ENCODE results near the gene SLC17A7.

The SLC17A7 gene

GRCh38 chr19:49393881-49394280 is 47.4 kb downstream of the SLC17A7 start:
- peaks cover 8% of the 10 kb centered on the region for H3K27me3 ChIP-seq (ENCODE audit: control insufficient read depth, insufficient read depth, low read length)
- no peak overlapping the region for H3K9ac ChIP-seq (ENCODE audit: low read depth, low read length)
- no peaks in the 10 kb centered on the region for H3K9me3 ChIP-seq (ENCODE audit: control insufficient read depth, insufficient read depth, low read length)
- H3K4me3 ChIP-seq (ENCODE audit: low read depth, low read length) = no peak overlapping the region
- H3K4me1 ChIP-seq (ENCODE audit: control insufficient read depth, insufficient read depth, low read length) = no peaks in the 10 kb centered on the region
- no peaks in the 10 kb centered on the region for H3K36me3 ChIP-seq (ENCODE audit: control insufficient read depth, insufficient read depth, low read length)

DNA sequence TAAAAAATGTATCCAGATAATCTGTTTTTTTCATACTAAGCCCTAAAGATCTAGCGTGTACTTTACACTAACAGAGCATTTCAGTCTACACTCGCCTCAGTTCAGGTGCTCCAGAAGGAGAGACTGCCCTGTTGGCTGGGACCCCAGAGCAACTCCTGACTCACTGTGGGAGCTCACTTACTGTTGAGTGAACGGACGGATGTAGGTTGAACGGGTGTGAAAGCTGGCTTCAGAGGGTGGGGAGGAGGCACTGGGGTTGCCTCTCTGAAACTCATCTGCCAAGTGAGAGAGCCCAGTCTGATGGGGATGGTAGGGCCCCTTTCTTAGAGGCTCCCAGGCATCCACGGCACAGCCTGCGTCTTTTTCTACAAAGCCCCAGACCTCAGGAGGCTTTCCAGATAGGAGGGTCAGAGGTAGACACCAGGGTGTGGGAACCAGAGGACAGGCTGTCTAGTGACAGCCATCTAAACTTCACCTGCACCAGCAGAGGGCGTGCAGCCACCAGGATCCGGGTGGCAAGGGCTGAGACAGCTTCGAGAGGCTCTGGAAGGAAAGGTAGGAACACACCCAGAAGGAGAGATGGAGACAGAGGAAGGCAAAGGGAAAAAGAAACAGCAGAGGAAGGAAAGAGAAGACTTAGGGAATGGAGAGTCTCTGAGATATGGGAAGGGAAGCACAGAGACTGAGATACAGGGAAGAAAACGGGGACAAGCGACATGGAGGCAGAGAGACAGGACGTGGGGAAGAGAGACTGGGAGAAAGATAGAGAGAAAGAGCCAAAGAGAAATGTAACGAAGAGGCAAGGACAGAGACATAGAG is 49.5 kb downstream of the SLC17A7 start:
- H3K4me3 ChIP-seq (ENCODE audit: low read depth, low read length) = no peak overlapping the region
- no peaks in the 10 kb centered on the region for H3K36me3 ChIP-seq (ENCODE audit: control insufficient read depth, insufficient read depth, low read length)
- no peak overlapping the region for H3K9ac ChIP-seq (ENCODE audit: low read depth, low read length)
- H3K27me3 ChIP-seq (ENCODE audit: control insufficient read depth, insufficient read depth, low read length) = peaks cover 6% of the 10 kb centered on the region
- no peaks in the 10 kb centered on the region for H3K9me3 ChIP-seq (ENCODE audit: control insufficient read depth, insufficient read depth, low read length)
- H3K4me1 ChIP-seq (ENCODE audit: control insufficient read depth, insufficient read depth, low read length) = no peaks in the 10 kb centered on the region

GRCh38 chr19:49390929-49391359 is 50.4 kb downstream of the SLC17A7 start:
- no peak overlapping the region for H3K9ac ChIP-seq (ENCODE audit: low read depth, low read length)
- H3K4me1 ChIP-seq (ENCODE audit: control insufficient read depth, insufficient read depth, low read length) = no peaks in the 10 kb centered on the region
- no peaks in the 10 kb centered on the region for H3K36me3 ChIP-seq (ENCODE audit: control insufficient read depth, insufficient read depth, low read length)
- H3K4me3 ChIP-seq (ENCODE audit: low read depth, low read length) = no peak overlapping the region
- no peaks in the 10 kb centered on the region for H3K9me3 ChIP-seq (ENCODE audit: control insufficient read depth, insufficient read depth, low read length)
- H3K27me3 ChIP-seq (ENCODE audit: control insufficient read depth, insufficient read depth, low read length) = peaks cover 6% of the 10 kb centered on the region

DNA sequence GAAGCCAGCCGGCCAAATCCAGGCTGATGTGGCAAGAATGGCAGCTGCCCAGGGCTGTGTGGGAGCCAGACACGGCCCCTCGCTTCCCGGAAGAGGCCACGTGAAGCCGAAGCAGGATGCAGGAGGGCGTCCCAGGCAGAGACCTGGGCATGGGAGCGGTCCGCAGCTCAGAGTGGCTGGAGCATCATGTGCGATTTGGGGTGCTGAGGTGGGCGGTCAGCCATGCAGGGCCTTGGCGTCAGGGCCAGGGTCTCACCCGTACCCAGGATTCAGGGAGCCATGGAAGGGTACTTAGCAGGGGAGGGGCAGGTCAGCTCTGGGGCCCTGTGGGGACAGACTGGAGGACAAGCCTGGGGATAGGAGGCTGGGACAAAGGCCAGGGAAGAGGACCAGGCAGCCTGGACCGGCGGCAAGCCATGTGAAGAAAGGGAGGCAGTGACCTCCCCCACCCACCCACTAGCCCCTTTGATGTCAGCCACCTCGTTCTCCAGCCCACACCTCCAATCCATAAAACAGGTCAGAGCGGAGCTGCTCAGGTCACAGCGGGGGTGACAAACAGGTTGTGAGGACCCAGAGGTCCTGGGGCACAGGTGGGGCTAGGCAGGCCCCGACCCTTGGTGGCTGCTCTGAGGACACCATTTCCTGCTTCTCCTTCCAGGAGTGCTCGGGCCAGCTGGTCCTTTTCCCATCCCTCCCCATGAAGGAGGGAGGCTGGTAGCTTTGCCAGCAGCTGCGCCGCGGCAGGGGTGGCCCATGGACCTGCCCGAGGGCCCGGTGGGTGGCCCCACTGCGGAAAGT is 51.0 kb downstream of the SLC17A7 start:
- Histone ChIP-seq H3K27me3 (ENCODE audit: control insufficient read depth, insufficient read depth, low read length) (peaks cover 6% of the 10 kb centered on the region), H3K36me3 (ENCODE audit: control insufficient read depth, insufficient read depth, low read length) (no peaks in the 10 kb centered on the region), H3K4me1 (ENCODE audit: control insufficient read depth, insufficient read depth, low read length) (no peaks in the 10 kb centered on the region), H3K9ac (ENCODE audit: low read depth, low read length) (no peak overlapping the region), H3K9me3 (ENCODE audit: control insufficient read depth, insufficient read depth, low read length) (no peaks in the 10 kb centered on the region), H3K4me3 (ENCODE audit: low read depth, low read length) (no peak overlapping the region)

GRCh38 chr19:49389406-49389805 is 51.9 kb downstream of the SLC17A7 start:
- H3K36me3 ChIP-seq (ENCODE audit: control insufficient read depth, insufficient read depth, low read length) = no peaks in the 10 kb centered on the region
- peaks cover 6% of the 10 kb centered on the region for H3K27me3 ChIP-seq (ENCODE audit: control insufficient read depth, insufficient read depth, low read length)
- no peak overlapping the region for H3K4me3 ChIP-seq (ENCODE audit: low read depth, low read length)
- no peaks in the 10 kb centered on the region for H3K9me3 ChIP-seq (ENCODE audit: control insufficient read depth, insufficient read depth, low read length)
- H3K9ac ChIP-seq (ENCODE audit: low read depth, low read length) = no peak overlapping the region
- H3K4me1 ChIP-seq (ENCODE audit: control insufficient read depth, insufficient read depth, low read length) = no peaks in the 10 kb centered on the region

GRCh38 chr19:49387936-49388372 is 53.4 kb downstream of the SLC17A7 start, which contains the start of gene KASH5:
Gene KASH5 (plus strand): TSS chr19:49388249. CDS start chr19:49390884, 2,635 bp downstream.
- Histone ChIP-seq H3K36me3 (ENCODE audit: control insufficient read depth, insufficient read depth, low read length) (no peaks in the 10 kb centered on the region), H3K4me3 (ENCODE audit: low read depth, low read length) (no peak within 1 kb of the TSS), H3K9me3 (ENCODE audit: control insufficient read depth, insufficient read depth, low read length) (no peaks in the 10 kb centered on the region), H3K4me1 (ENCODE audit: control insufficient read depth, insufficient read depth, low read length) (no peaks in the 10 kb centered on the region), H3K27me3 (ENCODE audit: control insufficient read depth, insufficient read depth, low read length) (peaks cover 6% of the 10 kb centered on the region), H3K9ac (ENCODE audit: low read depth, low read length) (no peak within 1 kb of the TSS)

GRCh38 chr19:49383599-49383998 is 57.7 kb downstream of the SLC17A7 start:
- Histone ChIP-seq H3K36me3 (ENCODE audit: control insufficient read depth, insufficient read depth, low read length) (no peaks in the 10 kb centered on the region), H3K27me3 (ENCODE audit: control insufficient read depth, insufficient read depth, low read length) (no peaks in the 10 kb centered on the region), H3K4me3 (ENCODE audit: low read depth, low read length) (no peak overlapping the region), H3K9ac (ENCODE audit: low read depth, low read length) (no peak overlapping the region), H3K4me1 (ENCODE audit: control insufficient read depth, insufficient read depth, low read length) (no peaks in the 10 kb centered on the region), H3K9me3 (ENCODE audit: control insufficient read depth, insufficient read depth, low read length) (no peaks in the 10 kb centered on the region)

DNA sequence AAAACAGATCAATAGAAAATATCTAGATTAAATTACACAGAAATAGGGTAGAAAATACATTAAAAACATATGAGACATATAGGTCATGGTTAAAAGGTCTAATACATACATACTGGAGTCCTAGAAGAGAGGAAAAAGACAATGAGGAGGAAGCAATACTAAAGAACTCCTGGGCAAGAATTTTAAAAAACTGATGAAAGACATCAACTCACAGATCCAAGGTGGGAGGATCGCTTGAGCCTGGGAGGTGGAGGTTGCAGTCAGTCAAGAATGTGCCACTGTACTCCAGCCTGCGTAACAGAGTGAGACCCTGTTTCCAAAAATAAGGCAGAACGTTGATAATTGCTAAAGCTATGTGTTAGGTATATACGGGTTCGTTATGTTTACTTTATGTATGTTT is 58.7 kb downstream of the SLC17A7 start:
- H3K4me3 ChIP-seq (ENCODE audit: low read depth, low read length) = no peak overlapping the region
- no peak overlapping the region for H3K9ac ChIP-seq (ENCODE audit: low read depth, low read length)
- H3K36me3 ChIP-seq (ENCODE audit: control insufficient read depth, insufficient read depth, low read length) = no peaks in the 10 kb centered on the region
- H3K27me3 ChIP-seq (ENCODE audit: control insufficient read depth, insufficient read depth, low read length) = no peaks in the 10 kb centered on the region
- H3K4me1 ChIP-seq (ENCODE audit: control insufficient read depth, insufficient read depth, low read length) = no peaks in the 10 kb centered on the region
- H3K9me3 ChIP-seq (ENCODE audit: control insufficient read depth, insufficient read depth, low read length) = no peaks in the 10 kb centered on the region

- Histone ChIP-seq H3K4me1 (ENCODE audit: control insufficient read depth, insufficient read depth, low read length) (no peaks in the 10 kb centered on the region), H3K4me3 (ENCODE audit: low read depth, low read length) (no peak overlapping the region), H3K9ac (ENCODE audit: low read depth, low read length) (no peak overlapping the region), H3K9me3 (ENCODE audit: control insufficient read depth, insufficient read depth, low read length) (no peaks in the 10 kb centered on the region), H3K36me3 (ENCODE audit: control insufficient read depth, insufficient read depth, low read length) (no peaks in the 10 kb centered on the region), H3K27me3 (ENCODE audit: control insufficient read depth, insufficient read depth, low read length) (no peaks in the 10 kb centered on the region)
Observed at GRCh38 chr19:49380391-49380790, 60.9 kb downstream of the SLC17A7 start.
